IMR-90 (cell line): Measurements from ENCODE around the gene ENDOV. TPM values are rescaled to one million over a fixed set of nuclear protein-coding genes. Genes with fewer than 3 reads are reported as not detected.

Source experiments
- ATAC-seq: fragments of 200-7000 bp; cut with Tn5 transposase; 2 replicates; pipeline ENCODE4 v1.9.1; 2020; ENCODE audit warnings: low read depth, mild to moderate bottlenecking, moderate library complexity
- BruUV-seq: library from RNA; stranded (reverse); fragments of 400-500 nt; replicated peaks from 2 replicates; lab custom pipeline; 2021; lab: Mats Ljungman, UMichigan
- CTCF ChIA-PET: fragments of 300-600 bp; formaldehyde crosslinking; extraction: SDS; loops from one replicate; lab custom pipeline; 2021; ENCODE audit warnings: antibody characterized with exemption; lab: Yijun Ruan, JAX
- POLR2A ChIA-PET: fragments of 300-600 bp; sonication (Branson Sonifier 250); formaldehyde crosslinking; loops from one replicate; lab custom pipeline; 2022; ENCODE audit warnings: antibody characterized with exemption; ENCODE audit not compliant: unreplicated experiment; lab: Charles Lee
- DNase-seq: peaks from one replicate; pipeline ENCODE4 v3.0.0; 2013
- H2AFZ ChIP-seq: replicated peaks from 2 replicates; pipeline ENCODE3; 2013; ENCODE audit warnings: low read length, mild to moderate bottlenecking; ENCODE audit not compliant: poor library complexity
- H2AK5ac ChIP-seq: 2 replicates; pipeline ENCODE4 v1.6.1; 2013; ENCODE audit warnings: low read depth, low read length, inconsistent platforms
- H2AK9ac ChIP-seq: replicated peaks from 2 replicates; pipeline ENCODE3; 2013; ENCODE audit warnings: mild to moderate bottlenecking, low read depth, low read length, moderate library complexity; ENCODE audit not compliant: poor library complexity
- H2BK120ac ChIP-seq: 2 replicates; pipeline ENCODE4 v1.6.1; 2013; ENCODE audit warnings: low read depth, low read length, inconsistent platforms
- H2BK15ac ChIP-seq: 3 replicates; pipeline ENCODE4 v1.6.1; 2013; ENCODE audit warnings: low read depth, low read length, inconsistent platforms
- H2BK20ac ChIP-seq: 2 replicates; pipeline ENCODE4 v1.6.1; 2013; ENCODE audit warnings: low read depth, mild to moderate bottlenecking, inconsistent platforms, low read length, moderate library complexity
- H2BK5ac ChIP-seq: 2 replicates; pipeline ENCODE4 v1.6.1; 2013; ENCODE audit warnings: mild to moderate bottlenecking, low read depth, low read length, inconsistent platforms; ENCODE audit not compliant: poor library complexity, severe bottlenecking
- H3K14ac ChIP-seq: replicated peaks from 2 replicates; pipeline ENCODE4 v1.6.1; 2013; ENCODE audit warnings: low read depth, low read length, inconsistent platforms
- H3K18ac ChIP-seq: 2 replicates; pipeline ENCODE4 v1.6.1; 2013; ENCODE audit warnings: low read depth, low read length, control low read depth
- H3K23ac ChIP-seq: 2 replicates; pipeline ENCODE4 v1.6.1; 2013; ENCODE audit warnings: low read depth, low read length, inconsistent platforms
- H3K27ac ChIP-seq: 2 replicates; pipeline ENCODE4 v1.5.1; 2013; ENCODE audit warnings: mild to moderate bottlenecking, control low read depth, low read length; ENCODE audit not compliant: insufficient read depth
- H3K27me3 ChIP-seq: 2 replicates; pipeline ENCODE4 v1.6.1; 2013; ENCODE audit warnings: low read length; ENCODE audit not compliant: control insufficient read depth, insufficient read depth
- H3K36me3 ChIP-seq: 2 replicates; pipeline ENCODE4 v1.6.1; 2013; ENCODE audit warnings: low read length, mixed read lengths; ENCODE audit not compliant: control insufficient read depth, insufficient read depth
- H3K4ac ChIP-seq: 2 replicates; pipeline ENCODE4 v1.6.1; 2013; ENCODE audit warnings: low read depth, low read length, inconsistent platforms
- H3K4me1 ChIP-seq: 2 replicates; pipeline ENCODE4 v1.6.1; 2013; ENCODE audit warnings: low read length, mixed read lengths; ENCODE audit not compliant: control insufficient read depth, insufficient read depth
- H3K4me2 ChIP-seq: 2 replicates; pipeline ENCODE4 v1.6.1; 2013; ENCODE audit warnings: low read depth, mild to moderate bottlenecking, control low read depth, low read length, moderate library complexity
- H3K4me3 ChIP-seq: 2 replicates; pipeline ENCODE4 v1.5.1; 2013; ENCODE audit warnings: low read depth, mild to moderate bottlenecking, control low read depth, low read length, moderate library complexity; ENCODE audit not compliant: insufficient read depth
- H3K56ac ChIP-seq: 2 replicates; pipeline ENCODE4 v1.6.1; 2013; ENCODE audit warnings: low read length, inconsistent platforms; ENCODE audit not compliant: insufficient read depth; ENCODE audit errors: extremely low read depth
- H3K79me1 ChIP-seq, 2 experiments: 2 replicates each; pipeline ENCODE4 v1.6.1; 2013; ENCODE audit warnings: low read length in 2 of 2, inconsistent platforms in 1 of 2, low read depth in 1 of 2
- H3K9ac ChIP-seq: 2 replicates; pipeline ENCODE4 v1.6.1; 2013; ENCODE audit warnings: low read depth, low read length, control low read depth
- H3K9me1 ChIP-seq: 2 replicates; pipeline ENCODE4 v1.6.1; 2013; ENCODE audit warnings: low read length, inconsistent platforms; ENCODE audit not compliant: insufficient read depth
- H3K9me3 ChIP-seq: 2 replicates; pipeline ENCODE4 v1.6.1; 2013; ENCODE audit warnings: low read length; ENCODE audit not compliant: control insufficient read depth, insufficient read depth
- H4K20me1 ChIP-seq: 2 replicates; pipeline ENCODE4 v1.6.1; 2013; ENCODE audit warnings: low read length, inconsistent platforms; ENCODE audit not compliant: insufficient read depth
- H4K5ac ChIP-seq: 2 replicates; pipeline ENCODE4 v1.6.1; 2013; ENCODE audit warnings: mild to moderate bottlenecking, low read depth, low read length, control low read depth
- H4K8ac ChIP-seq, 2 experiments: 2 replicates each; pipeline ENCODE4 v1.6.1; 2013; ENCODE audit warnings: low read depth in 2 of 2, low read length in 2 of 2, control low read depth in 1 of 2, inconsistent platforms in 1 of 2
- H4K91ac ChIP-seq: 2 replicates; pipeline ENCODE4 v1.6.1; 2013; ENCODE audit warnings: low read depth, low read length, inconsistent platforms; ENCODE audit not compliant: insufficient read depth
- BHLHE40 ChIP-seq: fragments of 150-350 bp; IDR thresholded peaks from 2 replicates; pipeline ENCODE4 v1.6.1; 2016; ENCODE audit warnings: mild to moderate bottlenecking, low read depth, low read length
- CEBPB ChIP-seq: IDR thresholded peaks from 2 replicates; pipeline ENCODE4 v1.6.1; 2012; ENCODE audit warnings: low read depth, low read length, improper control_type of control experiment
- CHD1 ChIP-seq: IDR thresholded peaks from 2 replicates; pipeline ENCODE4 v1.6.1; 2012; ENCODE audit warnings: low read depth, low read length, improper control_type of control experiment
- FOS ChIP-seq: fragments of 150-350 bp; IDR thresholded peaks from 2 replicates; pipeline ENCODE4 v1.6.1; 2016; ENCODE audit warnings: low read depth, low read length
- MAFK ChIP-seq: IDR thresholded peaks from 2 replicates; pipeline ENCODE4 v1.6.1; 2012; ENCODE audit warnings: low read depth, low read length, improper control_type of control experiment
- MAZ ChIP-seq: IDR thresholded peaks from 2 replicates; pipeline ENCODE4 v1.6.1; 2012; ENCODE audit warnings: low read depth, mild to moderate bottlenecking, low read length, improper control_type of control experiment, moderate library complexity, borderline replicate concordance
- MXI1 ChIP-seq: IDR thresholded peaks from 2 replicates; pipeline ENCODE4 v1.6.1; 2012; ENCODE audit warnings: low read depth, mild to moderate bottlenecking, low read length, moderate library complexity, borderline replicate concordance
- NFE2L2 ChIP-seq: fragments of 150-350 bp; IDR thresholded peaks from 2 replicates; pipeline ENCODE4 v1.6.1; 2016; ENCODE audit warnings: low read depth, mild to moderate bottlenecking, low read length
- POLR2A ChIP-seq: IDR thresholded peaks from 2 replicates; pipeline ENCODE4 v1.6.1; 2012; ENCODE audit warnings: mild to moderate bottlenecking, low read depth, low read length
- RAD21 ChIP-seq: IDR thresholded peaks from 2 replicates; pipeline ENCODE4 v1.6.1; 2012; ENCODE audit warnings: low read length, improper control_type of control experiment
- RCOR1 ChIP-seq: IDR thresholded peaks from 2 replicates; pipeline ENCODE4 v1.6.1; 2012; ENCODE audit warnings: mild to moderate bottlenecking, low read length, improper control_type of control experiment; ENCODE audit not compliant: insufficient replicate concordance
- RFX5 ChIP-seq: IDR thresholded peaks from 2 replicates; pipeline ENCODE4 v1.8.0; 2012; ENCODE audit warnings: low read depth, mild to moderate bottlenecking, low read length, moderate library complexity
- SMC3 ChIP-seq: fragments of 150-350 bp; IDR thresholded peaks from 2 replicates; pipeline ENCODE4 v1.6.1; 2016; ENCODE audit warnings: low read depth, mild to moderate bottlenecking, antibody characterized with exemption, low read length, moderate library complexity
- WGBS, 2 experiments: methylation state at CpG; one replicate each; pipeline versions ENCODE4 v1.1.5 to v1.1.7; 2013; ENCODE audit warnings: missing lambda C conversion rate in 2 of 2; ENCODE audit not compliant: insufficient read length in 1 of 2; ENCODE audit errors: extremely low coverage in 2 of 2; 5-methylcytosine and 5-hydroxymethylcytosine counted together
- dilution Hi-C: fragments of 300-500 bp; cut with HindIII; formaldehyde crosslinking; loops from one replicate; pipeline ENCODE4 v1.14.3; 2018; ENCODE audit warnings: low sequenced_read_pairs; ENCODE audit not compliant: unreplicated experiment
- in situ Hi-C: fragments of 300-500 bp; cut with MboI; formaldehyde crosslinking; loops from 3 replicates; pipeline ENCODE4 v1.14.3; 2019; ENCODE audit warnings: low sequenced_read_pairs, inconsistent platforms, mixed read lengths
- intact Hi-C: fragments of 100-400 bp; cut with micrococcal nuclease; formaldehyde crosslinking; loops from 2 replicates; pipeline ENCODE4 v1.10.0; 2022
- polyA plus RNA-seq, 3 experiments: library from polyadenylated mRNA; depleted of rRNA; stranded (reverse); fragments of >200 nt; gene quantifications; 2 replicates each; pipeline ENCODE4 v1.2.3, GENCODE V29; 2012; ENCODE audit warnings: low replicate concordance in 1 of 3
- total RNA-seq: library from RNA; depleted of rRNA; stranded (reverse); fragments of >200 nt; gene quantifications from 2 replicates; pipeline ENCODE4 v1.2.3, GENCODE V29; 2012
- TF ChIP-seq, protein P1 (sequence below): fragments of 150-350 bp; IDR thresholded peaks from 2 replicates; pipeline ENCODE4 v1.6.1; 2017; ENCODE audit warnings: mild to moderate bottlenecking, antibody characterized with exemption, low read length, low read depth
- TF ChIP-seq, protein P2 (sequence below): fragments of 150-350 bp; IDR thresholded peaks from 2 replicates; pipeline ENCODE4 v1.6.1; 2016; ENCODE audit warnings: low read depth, mild to moderate bottlenecking, low read length, moderate library complexity, borderline replicate concordance
- TF ChIP-seq, protein P3 (sequence below): conservative IDR thresholded peaks from 2 replicates; pipeline ENCODE4 v1.5.1; 2012; ENCODE audit warnings: mild to moderate bottlenecking, low read depth, low read length, improper control_type of control experiment

Gene ENDOV
- total and polyA plus RNA-seq, 2 of the 4 experiments (the other 2 are of a cell fraction): 15.1 to 30.3 TPM

DNA sequence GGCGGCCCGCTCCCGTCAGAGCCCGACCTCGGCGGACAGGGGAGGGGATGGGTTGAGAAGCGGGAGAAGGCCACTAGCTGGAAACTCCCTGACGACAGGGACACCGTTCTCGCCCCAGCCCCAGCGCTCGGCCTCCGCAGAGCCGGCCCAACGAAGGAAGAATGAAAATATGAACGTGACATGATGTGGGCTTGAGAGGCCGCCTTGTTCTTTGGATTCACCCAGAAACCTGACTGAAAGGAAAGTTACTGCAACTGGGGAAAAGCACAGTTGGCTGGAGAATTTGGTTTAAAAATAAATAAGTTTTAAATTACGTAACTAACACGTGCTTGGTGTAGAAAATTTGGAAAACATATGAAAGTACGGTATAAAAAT is 40.4 kb downstream of the ENDOV start:
- Histone ChIP-seq H3K9me3 (no peaks in the 10 kb centered on the region), H2BK20ac (no peak overlapping the region; the same call in 1 of the 2 replicates), H3K36me3 (no peaks in the 10 kb centered on the region), H3K56ac (peak overlapping the region; percentile 62), H3K18ac (peak overlapping the region; percentile 56; the same call in 1 of the 2 replicates), H4K91ac (peak overlapping the region; percentile 92), H3K4me3 (peak overlapping the region; percentile 65), H3K9me1 (peaks cover 22% of the 10 kb centered on the region), H3K4me1 (peaks cover 12% of the 10 kb centered on the region), H4K5ac (peak overlapping the region; percentile 83), H3K4ac (peak overlapping the region; percentile 98), H4K8ac (peak overlapping the region; percentile 74 to 92), H2AFZ (peak overlapping the region; percentile 93), H4K20me1 (no peaks in the 10 kb centered on the region; the same call in 1 of the 2 replicates), H3K9ac (peak overlapping the region; percentile 87), H3K79me1 (peaks cover 6 to 26% of the 10 kb centered on the region in 2 experiments; a peak in 3 of 4 replicates), H2BK120ac (peak overlapping the region; percentile 34), H2AK5ac (peak overlapping the region; percentile 81; the same call in 1 of the 2 replicates), H2BK15ac (no peak overlapping the region), H3K27me3 (peaks cover 7% of the 10 kb centered on the region; the same call in 1 of the 2 replicates), H3K4me2 (peak overlapping the region; percentile 92), H3K27ac (peak overlapping the region; percentile 91), H2AK9ac (peak overlapping the region; percentile 98), H2BK5ac (peak overlapping the region; percentile 68), H3K14ac (peak overlapping the region; percentile 99), H3K23ac (peak overlapping the region; percentile 92)
- POLR2A ChIA-PET: interaction anchor here (1.2 kb wide), 1 partner anchor 437 kb away, joined by 4 read pairs; no protein-coding TSS in a partner anchor
- ATAC-seq (peak; percentile 28; the same call in 1 of the 2 replicates), DNase-seq (peak; percentile 46)
- TF ChIP-seq SMC3 (no peak), FOS (no peak), MAZ (no peak), BHLHE40 (no peak), RCOR1 (no peak), RAD21 (no peak), NFE2L2 (no peak), MXI1 (no peak), RFX5 (no peak), MAFK (no peak), POLR2A (no peak), CEBPB (no peak), CHD1 (no peak)
- TF ChIP-seq, protein P1, sequence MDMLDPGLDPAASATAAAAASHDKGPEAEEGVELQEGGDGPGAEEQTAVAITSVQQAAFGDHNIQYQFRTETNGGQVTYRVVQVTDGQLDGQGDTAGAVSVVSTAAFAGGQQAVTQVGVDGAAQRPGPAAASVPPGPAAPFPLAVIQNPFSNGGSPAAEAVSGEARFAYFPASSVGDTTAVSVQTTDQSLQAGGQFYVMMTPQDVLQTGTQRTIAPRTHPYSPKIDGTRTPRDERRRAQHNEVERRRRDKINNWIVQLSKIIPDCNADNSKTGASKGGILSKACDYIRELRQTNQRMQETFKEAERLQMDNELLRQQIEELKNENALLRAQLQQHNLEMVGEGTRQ: no peak
- TF ChIP-seq, protein P2, sequence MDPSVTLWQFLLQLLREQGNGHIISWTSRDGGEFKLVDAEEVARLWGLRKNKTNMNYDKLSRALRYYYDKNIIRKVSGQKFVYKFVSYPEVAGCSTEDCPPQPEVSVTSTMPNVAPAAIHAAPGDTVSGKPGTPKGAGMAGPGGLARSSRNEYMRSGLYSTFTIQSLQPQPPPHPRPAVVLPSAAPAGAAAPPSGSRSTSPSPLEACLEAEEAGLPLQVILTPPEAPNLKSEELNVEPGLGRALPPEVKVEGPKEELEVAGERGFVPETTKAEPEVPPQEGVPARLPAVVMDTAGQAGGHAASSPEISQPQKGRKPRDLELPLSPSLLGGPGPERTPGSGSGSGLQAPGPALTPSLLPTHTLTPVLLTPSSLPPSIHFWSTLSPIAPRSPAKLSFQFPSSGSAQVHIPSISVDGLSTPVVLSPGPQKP: no peak
- TF ChIP-seq, protein P3, sequence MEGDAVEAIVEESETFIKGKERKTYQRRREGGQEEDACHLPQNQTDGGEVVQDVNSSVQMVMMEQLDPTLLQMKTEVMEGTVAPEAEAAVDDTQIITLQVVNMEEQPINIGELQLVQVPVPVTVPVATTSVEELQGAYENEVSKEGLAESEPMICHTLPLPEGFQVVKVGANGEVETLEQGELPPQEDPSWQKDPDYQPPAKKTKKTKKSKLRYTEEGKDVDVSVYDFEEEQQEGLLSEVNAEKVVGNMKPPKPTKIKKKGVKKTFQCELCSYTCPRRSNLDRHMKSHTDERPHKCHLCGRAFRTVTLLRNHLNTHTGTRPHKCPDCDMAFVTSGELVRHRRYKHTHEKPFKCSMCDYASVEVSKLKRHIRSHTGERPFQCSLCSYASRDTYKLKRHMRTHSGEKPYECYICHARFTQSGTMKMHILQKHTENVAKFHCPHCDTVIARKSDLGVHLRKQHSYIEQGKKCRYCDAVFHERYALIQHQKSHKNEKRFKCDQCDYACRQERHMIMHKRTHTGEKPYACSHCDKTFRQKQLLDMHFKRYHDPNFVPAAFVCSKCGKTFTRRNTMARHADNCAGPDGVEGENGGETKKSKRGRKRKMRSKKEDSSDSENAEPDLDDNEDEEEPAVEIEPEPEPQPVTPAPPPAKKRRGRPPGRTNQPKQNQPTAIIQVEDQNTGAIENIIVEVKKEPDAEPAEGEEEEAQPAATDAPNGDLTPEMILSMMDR: no peak
- no TSS peak for BruUV-seq
- intact Hi-C loops: no loop called here
- dilution Hi-C loops: no loop called here
- in situ Hi-C loops: no loop called here
- no CpG with 5 or more reads among the region's 20 CpGs for WGBS, 2 experiments
- CTCF ChIA-PET: no interaction called here
